Measurements from ENCODE around the gene GRIK2. TPM values are rescaled to one million over a fixed set of nuclear protein-coding genes. Genes with fewer than 3 reads are reported as not detected.

GRIK2 gene
- total RNA-seq, 1 donor from 2014 or later: 2.5 TPM

- no peak for DNase-seq (ENCODE audit: low read depth)
- Mint-ChIP-seq H3K27ac (ENCODE audit: unreplicated experiment) (peak overlapping the region; percentile 83), H3K9me3 (ENCODE audit: unreplicated experiment) (no peaks in the 10 kb centered on the region), H3K27me3 (ENCODE audit: low read depth, unreplicated experiment) (no peaks in the 10 kb centered on the region), H3K36me3 (ENCODE audit: low read depth, unreplicated experiment) (no peaks in the 10 kb centered on the region), H3K4me3 (ENCODE audit: unreplicated experiment) (no peak overlapping the region), H3K4me1 (ENCODE audit: low read depth, unreplicated experiment) (peaks cover 12% of the 10 kb centered on the region)
- Histone ChIP-seq H3K4me3 (ENCODE audit: insufficient read depth, low read depth, low read length) (no peak overlapping the region), H3K79me2 (ENCODE audit: insufficient read depth, low read length) (no peaks in the 10 kb centered on the region), H3K9me3 (ENCODE audit: insufficient read depth, low read depth, low read length) (no peaks in the 10 kb centered on the region), H3K36me3 (ENCODE audit: insufficient read depth, low read length) (no peaks in the 10 kb centered on the region), H2AFZ (ENCODE audit: low read depth, low read length) (no peak overlapping the region), H3K9ac (ENCODE audit: low read length) (peak overlapping the region; percentile 31), H3K4me2 (ENCODE audit: low read length) (peak overlapping the region; percentile 42), H3K4me1 (ENCODE audit: insufficient read depth, low read length) (peaks cover 7% of the 10 kb centered on the region), H4K20me1 (ENCODE audit: insufficient read depth, low read length) (no peaks in the 10 kb centered on the region), H3K27ac (ENCODE audit: low read depth, low read length) (peak overlapping the region; percentile 60), H3K27me3 (ENCODE audit: insufficient read depth, low read length) (no peaks in the 10 kb centered on the region)
- no peak for FAIRE-seq
- no peak for TF ChIP-seq EZH2 (IDR thresholded peaks at IDR 0.05; ENCODE audit: insufficient read depth, low read length)
- no peak for TF ChIP-seq CTCF (IDR thresholded peaks at IDR 0.05; ENCODE audit: insufficient read depth, low read depth, low read length)
These were observed 329.0 kb downstream of the GRIK2 start for GRCh38 chr6:101722471-101722870.

- Histone ChIP-seq H3K27me3 (ENCODE audit: insufficient read depth, low read length) (no peaks in the 10 kb centered on the region), H3K9ac (ENCODE audit: low read length) (peak overlapping the region; percentile 31), H3K4me1 (ENCODE audit: insufficient read depth, low read length) (peaks cover 7% of the 10 kb centered on the region), H4K20me1 (ENCODE audit: insufficient read depth, low read length) (no peaks in the 10 kb centered on the region), H3K9me3 (ENCODE audit: insufficient read depth, low read depth, low read length) (no peaks in the 10 kb centered on the region), H3K36me3 (ENCODE audit: insufficient read depth, low read length) (no peaks in the 10 kb centered on the region), H2AFZ (ENCODE audit: low read depth, low read length) (no peak overlapping the region), H3K4me2 (ENCODE audit: low read length) (peak overlapping the region; percentile 42), H3K4me3 (ENCODE audit: insufficient read depth, low read depth, low read length) (no peak overlapping the region), H3K79me2 (ENCODE audit: insufficient read depth, low read length) (no peaks in the 10 kb centered on the region), H3K27ac (ENCODE audit: low read depth, low read length) (peak overlapping the region; percentile 60)
- Mint-ChIP-seq H3K9me3 (ENCODE audit: unreplicated experiment) (no peaks in the 10 kb centered on the region), H3K4me3 (ENCODE audit: unreplicated experiment) (no peak overlapping the region), H3K27ac (ENCODE audit: unreplicated experiment) (peak overlapping the region; percentile 83), H3K4me1 (ENCODE audit: low read depth, unreplicated experiment) (peaks cover 12% of the 10 kb centered on the region), H3K36me3 (ENCODE audit: low read depth, unreplicated experiment) (no peaks in the 10 kb centered on the region), H3K27me3 (ENCODE audit: low read depth, unreplicated experiment) (no peaks in the 10 kb centered on the region)
- TF ChIP-seq EZH2 (IDR thresholded peaks at IDR 0.05; ENCODE audit: insufficient read depth, low read length) (no peak), CTCF (IDR thresholded peaks at IDR 0.05; ENCODE audit: insufficient read depth, low read depth, low read length) (no peak)
- DNase-seq (ENCODE audit: low read depth): peak; percentile 88
- no peak for FAIRE-seq
These were observed 329.6 kb downstream of the GRIK2 start for GRCh38 chr6:101722991-101723579.

- Mint-ChIP-seq H3K27ac (ENCODE audit: unreplicated experiment) (no peak overlapping the region), H3K9me3 (ENCODE audit: unreplicated experiment) (no peaks in the 10 kb centered on the region), H3K4me3 (ENCODE audit: unreplicated experiment) (no peak overlapping the region), H3K4me1 (ENCODE audit: low read depth, unreplicated experiment) (peaks cover 9% of the 10 kb centered on the region), H3K36me3 (ENCODE audit: low read depth, unreplicated experiment) (no peaks in the 10 kb centered on the region), H3K27me3 (ENCODE audit: low read depth, unreplicated experiment) (no peaks in the 10 kb centered on the region)
- no peaks in the 10 kb centered on the region for H3K4me1 ChIP-seq (ENCODE audit: insufficient read depth, low read length)
- no peak overlapping the region for H2AFZ ChIP-seq (ENCODE audit: low read depth, low read length)
- TF ChIP-seq EZH2 (IDR thresholded peaks at IDR 0.05; ENCODE audit: insufficient read depth, low read length) (no peak), CTCF (IDR thresholded peaks at IDR 0.05; ENCODE audit: insufficient read depth, low read depth, low read length) (no peak)
- DNase-seq (ENCODE audit: low read depth) (no peak), FAIRE-seq (no peak)
- H3K9me3 ChIP-seq (ENCODE audit: insufficient read depth, low read depth, low read length): no peaks in the 10 kb centered on the region
- no peak overlapping the region for H3K4me2 ChIP-seq (ENCODE audit: low read length)
- no peak overlapping the region for H3K9ac ChIP-seq (ENCODE audit: low read length)
- H3K79me2 ChIP-seq (ENCODE audit: insufficient read depth, low read length): no peaks in the 10 kb centered on the region
- H4K20me1 ChIP-seq (ENCODE audit: insufficient read depth, low read length): no peaks in the 10 kb centered on the region
- no peak overlapping the region for H3K27ac ChIP-seq (ENCODE audit: low read depth, low read length)
- no peaks in the 10 kb centered on the region for H3K36me3 ChIP-seq (ENCODE audit: insufficient read depth, low read length)
- H3K27me3 ChIP-seq (ENCODE audit: insufficient read depth, low read length): no peaks in the 10 kb centered on the region
- H3K4me3 ChIP-seq (ENCODE audit: insufficient read depth, low read depth, low read length): no peak overlapping the region
These were observed 334.9 kb downstream of the GRIK2 start for GRCh38 chr6:101728388-101728787.
